OCI-LY3 (cell line): ENCODE measurements around the gene IL1B.

ENCODE experiments used
- EZH2phosphoT487 ChIP-seq: fragments of 200-600 bp; shearing (Covaris generic); IDR thresholded peaks from 2 replicates; pipeline ENCODE4 v1.6.1; 2018; ENCODE audit warnings: antibody characterized with exemption, mixed run types, low read depth
- TF ChIP-seq, protein P1 (sequence below): fragments of 200-600, 300-600 bp; sonication (generic); IDR thresholded peaks from 2 replicates; pipeline ENCODE4 v1.5.1; 2014; ENCODE audit warnings: antibody characterized with exemption, low read length, low read depth

DNA sequence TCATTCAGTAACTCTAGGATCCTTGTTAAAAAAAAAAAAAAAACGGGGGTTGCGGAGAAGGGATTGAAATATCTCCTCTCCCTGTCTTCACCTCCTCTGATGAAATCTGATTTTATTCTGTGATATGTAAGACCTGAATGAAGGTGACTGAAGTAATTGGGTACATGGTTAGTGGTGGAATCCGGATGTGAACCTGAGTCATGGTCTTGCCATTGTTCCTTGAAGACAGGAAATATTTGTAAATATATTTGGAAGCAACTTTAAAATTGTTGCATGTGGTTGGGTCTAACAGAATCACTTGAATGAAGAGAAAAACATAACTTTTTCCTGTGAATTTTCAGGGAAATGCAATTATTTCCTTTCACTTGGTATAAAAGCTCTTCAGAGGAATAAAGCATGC lies 49.3 kb downstream of the IL1B start:
- TF ChIP-seq, protein P1, sequence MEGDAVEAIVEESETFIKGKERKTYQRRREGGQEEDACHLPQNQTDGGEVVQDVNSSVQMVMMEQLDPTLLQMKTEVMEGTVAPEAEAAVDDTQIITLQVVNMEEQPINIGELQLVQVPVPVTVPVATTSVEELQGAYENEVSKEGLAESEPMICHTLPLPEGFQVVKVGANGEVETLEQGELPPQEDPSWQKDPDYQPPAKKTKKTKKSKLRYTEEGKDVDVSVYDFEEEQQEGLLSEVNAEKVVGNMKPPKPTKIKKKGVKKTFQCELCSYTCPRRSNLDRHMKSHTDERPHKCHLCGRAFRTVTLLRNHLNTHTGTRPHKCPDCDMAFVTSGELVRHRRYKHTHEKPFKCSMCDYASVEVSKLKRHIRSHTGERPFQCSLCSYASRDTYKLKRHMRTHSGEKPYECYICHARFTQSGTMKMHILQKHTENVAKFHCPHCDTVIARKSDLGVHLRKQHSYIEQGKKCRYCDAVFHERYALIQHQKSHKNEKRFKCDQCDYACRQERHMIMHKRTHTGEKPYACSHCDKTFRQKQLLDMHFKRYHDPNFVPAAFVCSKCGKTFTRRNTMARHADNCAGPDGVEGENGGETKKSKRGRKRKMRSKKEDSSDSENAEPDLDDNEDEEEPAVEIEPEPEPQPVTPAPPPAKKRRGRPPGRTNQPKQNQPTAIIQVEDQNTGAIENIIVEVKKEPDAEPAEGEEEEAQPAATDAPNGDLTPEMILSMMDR, result no peak
- no peak for TF ChIP-seq EZH2phosphoT487
